ENCODE data around the gene MAP1LC3B2.

GRCh38 chr12:116513944-116514343 lies 45.2 kb upstream of the MAP1LC3B2 start:
- TF ChIP-seq, protein P1, sequence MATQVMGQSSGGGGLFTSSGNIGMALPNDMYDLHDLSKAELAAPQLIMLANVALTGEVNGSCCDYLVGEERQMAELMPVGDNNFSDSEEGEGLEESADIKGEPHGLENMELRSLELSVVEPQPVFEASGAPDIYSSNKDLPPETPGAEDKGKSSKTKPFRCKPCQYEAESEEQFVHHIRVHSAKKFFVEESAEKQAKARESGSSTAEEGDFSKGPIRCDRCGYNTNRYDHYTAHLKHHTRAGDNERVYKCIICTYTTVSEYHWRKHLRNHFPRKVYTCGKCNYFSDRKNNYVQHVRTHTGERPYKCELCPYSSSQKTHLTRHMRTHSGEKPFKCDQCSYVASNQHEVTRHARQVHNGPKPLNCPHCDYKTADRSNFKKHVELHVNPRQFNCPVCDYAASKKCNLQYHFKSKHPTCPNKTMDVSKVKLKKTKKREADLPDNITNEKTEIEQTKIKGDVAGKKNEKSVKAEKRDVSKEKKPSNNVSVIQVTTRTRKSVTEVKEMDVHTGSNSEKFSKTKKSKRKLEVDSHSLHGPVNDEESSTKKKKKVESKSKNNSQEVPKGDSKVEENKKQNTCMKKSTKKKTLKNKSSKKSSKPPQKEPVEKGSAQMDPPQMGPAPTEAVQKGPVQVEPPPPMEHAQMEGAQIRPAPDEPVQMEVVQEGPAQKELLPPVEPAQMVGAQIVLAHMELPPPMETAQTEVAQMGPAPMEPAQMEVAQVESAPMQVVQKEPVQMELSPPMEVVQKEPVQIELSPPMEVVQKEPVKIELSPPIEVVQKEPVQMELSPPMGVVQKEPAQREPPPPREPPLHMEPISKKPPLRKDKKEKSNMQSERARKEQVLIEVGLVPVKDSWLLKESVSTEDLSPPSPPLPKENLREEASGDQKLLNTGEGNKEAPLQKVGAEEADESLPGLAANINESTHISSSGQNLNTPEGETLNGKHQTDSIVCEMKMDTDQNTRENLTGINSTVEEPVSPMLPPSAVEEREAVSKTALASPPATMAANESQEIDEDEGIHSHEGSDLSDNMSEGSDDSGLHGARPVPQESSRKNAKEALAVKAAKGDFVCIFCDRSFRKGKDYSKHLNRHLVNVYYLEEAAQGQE (IDR thresholded peaks at IDR 0.05; ENCODE audit: insufficient read depth in 1 of 2, low read depth in 2 of 2, low read length in 2 of 2) = no peak
- TF ChIP-seq TAF1 (IDR thresholded peaks at IDR 0.05; ENCODE audit: borderline replicate concordance, insufficient read depth, low read length) (no peak), POLR2AphosphoS5 (IDR thresholded peaks at IDR 0.05; ENCODE audit: low read depth, low read length) (no peak), SIN3A (IDR thresholded peaks at IDR 0.05; ENCODE audit: borderline replicate concordance, insufficient read depth, low read length) (no peak), FOXP2 (optimal IDR thresholded peaks at IDR 0.05; ENCODE audit: borderline replicate concordance, extremely low read depth, extremely low read length, insufficient read depth) (no peak)
